Dendritic cell treated with granulocyte-macrophage colony-stimulating factor and Interleukin-4, amounts not matched to agents 40 ng/mL and 50 ng/mL, for 4 days (primary cell): ENCODE measurements around the gene ERLIN1.
"Not testable (repeated sequence)": the region's sequence is repeated elsewhere in the genome, so short reads cannot be mapped to it uniquely, and the experiment has no call there.

Experiments
- H3K27ac Mint-ChIP-seq: one replicate; pipeline ENCODE4 v1.8.0; 2022; ENCODE audit warnings: mild to moderate bottlenecking, mixed read lengths
- H3K27me3 Mint-ChIP-seq: one replicate; pipeline ENCODE4 v1.8.0; 2022; ENCODE audit warnings: mild to moderate bottlenecking, mixed read lengths
- H3K36me3 Mint-ChIP-seq: one replicate; pipeline ENCODE4 v1.8.0; 2022; ENCODE audit warnings: low read depth, mixed read lengths
- H3K4me1 Mint-ChIP-seq: one replicate; pipeline ENCODE4 v1.8.0; 2022; ENCODE audit warnings: low read depth, mixed read lengths
- H3K4me3 Mint-ChIP-seq: one replicate; pipeline ENCODE4 v1.8.0; 2022; ENCODE audit warnings: mild to moderate bottlenecking, moderate library complexity, mixed read lengths
- H3K9me3 Mint-ChIP-seq: one replicate; pipeline ENCODE4 v1.8.0; 2022; ENCODE audit warnings: mixed read lengths
- intact Hi-C: fragments of 100-400 bp; cut with micrococcal nuclease; formaldehyde crosslinking; loops from one replicate; pipeline ENCODE4 v1.15.0; 2022

The ERLIN1 gene

DNA sequence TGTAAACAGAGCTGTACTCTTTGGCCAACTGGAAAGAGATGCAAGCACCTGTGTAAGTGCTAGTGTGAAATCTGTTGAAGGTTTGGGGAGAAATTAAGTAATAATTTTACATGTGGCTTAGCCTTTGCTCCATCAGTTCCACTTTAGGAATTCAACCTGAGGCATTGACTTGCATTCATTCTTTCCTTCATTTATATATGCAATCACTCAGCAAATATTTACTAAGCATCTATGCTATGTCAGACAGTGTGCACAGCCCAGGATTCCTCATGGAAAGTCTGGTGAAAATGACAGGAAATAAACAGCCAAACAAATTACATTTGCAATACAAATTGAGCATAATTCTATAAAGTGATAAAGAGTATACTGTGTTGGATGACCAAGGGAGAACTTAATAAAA, 50.3 kb downstream of the ERLIN1 start:
- Mint-ChIP-seq H3K9me3 (peaks cover 5% of the 10 kb centered on the region), H3K36me3 (no peaks in the 10 kb centered on the region), H3K27ac (no peak overlapping the region), H3K27me3 (peaks cover 1% of the 10 kb centered on the region), H3K4me1 (no peaks in the 10 kb centered on the region), H3K4me3 (no peak overlapping the region)
- intact Hi-C loops: no loop called here

DNA sequence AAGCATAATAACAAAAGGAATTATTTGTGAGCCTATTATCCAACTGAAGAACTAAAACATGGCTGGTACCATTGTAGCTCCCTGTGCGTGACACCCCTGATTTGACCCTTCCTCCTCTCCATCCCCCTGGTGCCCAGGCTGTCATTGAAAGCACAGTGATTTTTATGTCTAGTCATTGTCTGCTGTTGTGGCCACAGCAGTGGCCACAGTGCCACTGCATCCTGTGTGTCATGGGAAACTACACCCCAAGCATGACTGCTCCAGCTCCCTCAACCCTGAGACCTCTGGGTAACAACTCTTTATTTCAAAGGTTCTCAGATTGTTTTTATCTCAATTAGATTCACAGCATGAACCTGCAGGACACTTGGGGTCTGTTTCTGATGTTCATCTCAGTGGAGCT, 52.0 kb downstream of the ERLIN1 start:
- peaks cover 10% of the 10 kb centered on the region for H3K27me3 Mint-ChIP-seq
- H3K4me1 Mint-ChIP-seq: no peaks in the 10 kb centered on the region
- peaks cover 5% of the 10 kb centered on the region for H3K9me3 Mint-ChIP-seq
- H3K27ac Mint-ChIP-seq: no peak overlapping the region
- no peaks in the 10 kb centered on the region for H3K36me3 Mint-ChIP-seq
- no peak overlapping the region for H3K4me3 Mint-ChIP-seq
- intact Hi-C loops: no loop called here

DNA sequence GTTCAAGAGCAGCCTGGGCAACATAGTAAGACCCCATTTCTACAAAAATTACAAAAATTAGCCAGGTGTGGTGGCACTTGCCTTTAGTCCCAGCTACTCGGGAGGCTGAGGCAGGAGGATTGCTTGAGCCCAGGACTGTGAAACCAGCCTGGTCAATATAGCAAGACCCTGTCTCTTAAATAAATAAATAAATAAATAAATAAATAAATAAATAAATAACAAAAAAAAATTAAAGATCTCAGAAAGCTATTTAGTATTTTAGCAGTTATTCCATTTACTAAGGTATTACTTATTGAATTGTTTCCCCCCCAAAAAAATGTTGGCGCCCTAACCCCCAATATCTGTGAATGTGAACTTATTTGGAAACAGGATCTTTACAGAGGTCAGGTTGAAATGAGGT, 53.4 kb downstream of the ERLIN1 start:
- H3K4me3 Mint-ChIP-seq: no peak overlapping the region

DNA sequence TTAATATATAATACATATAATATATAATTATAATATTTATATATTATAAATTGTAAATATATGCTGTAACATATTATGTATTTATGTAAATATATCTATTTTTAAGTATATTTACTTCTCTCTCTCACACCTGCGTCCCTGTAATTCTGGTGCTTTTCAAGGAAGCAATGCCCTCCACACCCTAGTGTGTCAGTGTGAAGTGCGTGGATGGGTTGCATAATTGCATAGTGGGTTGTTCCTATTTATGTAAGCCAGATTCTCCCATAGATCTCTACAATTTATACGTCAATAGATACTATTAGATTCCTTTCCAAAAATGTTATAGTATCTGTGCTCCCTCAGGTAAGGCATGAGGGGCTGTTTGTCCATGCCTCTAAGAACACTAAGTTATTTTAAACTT, 54.3 kb downstream of the ERLIN1 start:
- Mint-ChIP-seq H3K36me3 (no peaks in the 10 kb centered on the region), H3K9me3 (peaks cover 5% of the 10 kb centered on the region), H3K4me1 (no peaks in the 10 kb centered on the region), H3K27ac (no peak overlapping the region), H3K27me3 (peaks cover 14% of the 10 kb centered on the region), H3K4me3 (no peak overlapping the region)
- intact Hi-C loops: no loop called here

More for the DNA sequence above, 53.4 kb downstream of the ERLIN1 start:
- intact Hi-C loops: no loop called here
- Mint-ChIP-seq H3K27ac (no peak overlapping the region), H3K27me3 (peaks cover 14% of the 10 kb centered on the region), H3K9me3 (peaks cover 5% of the 10 kb centered on the region), H3K36me3 (no peaks in the 10 kb centered on the region), H3K4me1 (no peaks in the 10 kb centered on the region)

DNA sequence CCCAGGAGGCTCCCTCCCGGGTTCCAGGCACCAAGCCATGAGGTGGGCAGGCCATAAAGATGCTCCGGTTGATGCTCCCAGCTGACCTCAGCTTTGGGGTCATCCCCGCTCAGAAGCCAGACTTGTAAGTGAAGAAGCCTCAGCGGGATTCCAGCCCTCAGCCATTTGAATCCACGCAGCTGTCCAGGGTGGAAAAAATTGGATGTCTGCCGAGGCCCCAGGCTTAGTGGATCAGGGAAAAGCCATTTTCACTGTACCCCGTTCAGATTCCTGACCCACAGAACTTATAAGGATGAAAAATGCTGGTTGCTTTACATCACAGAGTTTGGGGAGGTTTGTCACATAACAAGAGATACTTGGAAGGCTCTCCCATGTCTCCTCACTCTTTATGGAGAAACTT, 55.0 kb downstream of the ERLIN1 start:
- Mint-ChIP-seq H3K27me3 (peaks cover 14% of the 10 kb centered on the region), H3K4me3 (no peak overlapping the region), H3K9me3 (peaks cover 5% of the 10 kb centered on the region), H3K36me3 (no peaks in the 10 kb centered on the region), H3K4me1 (no peaks in the 10 kb centered on the region), H3K27ac (no peak overlapping the region)
- intact Hi-C loops: no loop called here

DNA sequence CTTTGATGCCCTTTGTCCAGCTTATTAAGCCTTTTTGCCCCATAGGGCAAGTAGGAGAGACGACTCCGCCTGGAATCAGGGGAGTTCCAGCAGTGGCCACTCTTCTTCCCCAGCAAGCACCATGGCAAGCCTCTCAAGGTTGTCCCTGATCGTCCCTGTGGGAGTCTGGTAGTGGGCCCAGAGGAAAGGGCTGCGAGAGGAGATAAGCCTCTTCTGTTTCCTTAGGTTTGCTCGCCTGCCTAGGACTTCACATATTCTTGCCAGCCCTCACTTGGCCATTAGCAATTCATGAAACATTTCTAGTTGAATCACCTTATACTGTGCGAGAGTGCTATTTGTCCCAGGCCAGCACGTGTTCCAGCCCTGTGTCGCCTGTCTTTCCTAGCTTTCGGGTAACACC, 56.4 kb downstream of the ERLIN1 start:
- no peak overlapping the region for H3K4me3 Mint-ChIP-seq
- H3K4me1 Mint-ChIP-seq: no peaks in the 10 kb centered on the region
- intact Hi-C loops: no loop called here
- H3K36me3 Mint-ChIP-seq: no peaks in the 10 kb centered on the region
- no peak overlapping the region for H3K27ac Mint-ChIP-seq
- peaks cover 5% of the 10 kb centered on the region for H3K9me3 Mint-ChIP-seq
- peaks cover 13% of the 10 kb centered on the region for H3K27me3 Mint-ChIP-seq

DNA sequence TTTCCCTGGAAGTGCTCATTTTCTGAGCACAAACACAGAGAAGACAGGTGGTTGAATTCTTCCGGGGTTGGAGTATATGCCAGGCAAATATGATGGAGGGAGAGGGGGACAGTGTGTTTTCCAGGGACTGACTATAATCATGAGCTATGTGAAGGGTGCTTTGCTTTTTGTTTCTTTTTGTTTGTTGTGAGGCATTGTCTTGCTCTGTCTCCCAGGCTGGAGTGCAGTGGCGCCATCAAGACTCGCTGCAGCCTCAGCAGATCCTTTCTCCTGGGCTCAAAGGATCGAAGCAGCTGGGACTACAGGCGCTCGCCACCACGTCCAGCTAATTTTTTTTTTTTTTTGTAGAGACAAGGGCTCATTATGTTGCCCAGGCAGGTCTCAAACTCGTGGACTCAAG, 56.9 kb downstream of the ERLIN1 start:
- no peaks in the 10 kb centered on the region for H3K36me3 Mint-ChIP-seq
- peaks cover 3% of the 10 kb centered on the region for H3K9me3 Mint-ChIP-seq
- intact Hi-C loops: no loop called here
- H3K4me1 Mint-ChIP-seq: no peaks in the 10 kb centered on the region
- no peak overlapping the region for H3K27ac Mint-ChIP-seq
- no peak overlapping the region for H3K4me3 Mint-ChIP-seq
- H3K27me3 Mint-ChIP-seq: peaks cover 13% of the 10 kb centered on the region

DNA sequence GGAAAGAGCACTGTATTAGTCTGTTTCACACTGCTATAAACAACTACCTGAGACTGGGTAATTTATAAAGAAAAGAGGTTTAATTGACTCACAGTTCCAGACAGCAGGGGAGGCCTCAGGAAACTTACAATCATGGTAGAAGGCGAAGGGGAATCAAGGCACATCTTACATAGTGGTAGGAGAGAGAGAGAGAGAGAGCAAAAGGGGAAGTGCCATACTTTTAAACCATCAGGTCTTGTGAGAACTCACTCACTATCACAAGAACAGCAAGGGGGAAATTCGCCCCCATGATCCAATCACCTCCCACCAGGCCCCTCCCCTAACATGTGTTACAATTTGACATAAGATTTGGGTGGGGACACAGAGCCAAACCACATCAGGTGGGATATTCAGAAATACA, 60.5 kb downstream of the ERLIN1 start:
- H3K9me3 Mint-ChIP-seq, intact Hi-C loops, H3K27ac Mint-ChIP-seq, H3K36me3 Mint-ChIP-seq, H3K4me3 Mint-ChIP-seq, H3K4me1 Mint-ChIP-seq: not testable (repeated sequence)
- peaks cover 16% of the 10 kb centered on the region for H3K27me3 Mint-ChIP-seq

DNA sequence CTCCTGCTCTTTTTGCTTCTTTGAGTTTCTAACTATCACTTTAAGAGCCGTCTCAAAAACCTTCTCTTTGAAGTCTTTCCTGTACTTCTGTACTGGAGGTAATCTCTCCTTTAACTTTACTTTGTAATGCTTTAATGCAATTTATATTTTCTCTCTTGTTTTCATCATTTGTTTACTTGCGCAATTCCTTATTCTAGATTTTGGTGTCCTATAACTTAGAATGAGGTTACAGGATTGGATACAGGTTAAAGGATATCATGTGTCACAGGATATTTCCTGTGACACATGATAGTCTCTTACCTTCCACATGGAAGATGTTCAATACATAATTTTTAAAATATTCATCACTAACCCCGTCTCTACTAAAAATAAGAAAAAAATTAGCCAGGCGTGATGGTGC, 61.7 kb downstream of the ERLIN1 start:
- Mint-ChIP-seq H3K27ac (no peak overlapping the region), H3K36me3 (no peaks in the 10 kb centered on the region), H3K9me3 (no peaks in the 10 kb centered on the region), H3K27me3 (peaks cover 12% of the 10 kb centered on the region), H3K4me3 (no peak overlapping the region), H3K4me1 (no peaks in the 10 kb centered on the region)
- intact Hi-C loops: no loop called here

DNA sequence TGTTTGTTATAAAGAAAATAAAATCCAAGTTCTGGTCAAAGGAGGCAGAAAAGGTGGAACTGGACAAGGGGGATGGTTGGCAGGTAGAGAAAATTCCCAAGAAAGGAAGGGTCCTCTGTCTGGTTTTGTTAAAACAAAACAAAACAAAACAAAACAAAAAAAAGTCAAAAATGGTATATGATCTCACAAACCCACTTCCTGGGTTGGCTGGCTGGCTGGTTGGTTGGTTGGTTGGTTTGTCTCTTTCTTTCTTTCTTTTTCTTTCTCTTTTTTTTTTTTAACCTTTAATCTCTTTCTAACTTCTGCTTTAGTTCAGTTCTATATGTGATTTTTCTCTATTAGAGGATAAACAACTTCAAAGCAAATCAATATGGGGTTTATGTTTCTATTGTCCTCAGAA, 63.0 kb downstream of the ERLIN1 start:
- no peaks in the 10 kb centered on the region for H3K36me3 Mint-ChIP-seq
- no peaks in the 10 kb centered on the region for H3K4me1 Mint-ChIP-seq
- intact Hi-C loops: no loop called here
- no peak overlapping the region for H3K4me3 Mint-ChIP-seq
- H3K27ac Mint-ChIP-seq: no peak overlapping the region
- H3K9me3 Mint-ChIP-seq: no peaks in the 10 kb centered on the region
- peaks cover 5% of the 10 kb centered on the region for H3K27me3 Mint-ChIP-seq

DNA sequence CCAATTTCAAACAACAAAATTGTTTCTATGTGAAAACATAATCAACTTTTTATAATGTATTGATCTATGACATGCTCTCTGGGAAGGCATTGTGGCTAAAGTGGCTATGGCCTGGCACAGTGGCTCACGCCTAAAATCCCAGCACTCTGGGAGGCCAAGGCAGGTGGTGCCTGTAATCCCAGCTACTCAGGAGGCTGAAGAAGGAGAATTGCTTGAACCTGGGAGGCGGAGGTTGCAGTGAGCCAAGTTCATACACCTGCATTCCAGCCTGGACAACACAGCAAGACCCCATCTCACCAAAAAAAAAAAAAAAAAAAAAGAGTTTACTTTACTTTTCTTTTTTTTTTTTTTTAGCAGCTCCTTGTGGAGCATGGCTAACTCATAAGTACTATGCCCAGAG, 65.3 kb downstream of the ERLIN1 start:
- H3K27me3 Mint-ChIP-seq: peaks cover 9% of the 10 kb centered on the region
- no peaks in the 10 kb centered on the region for H3K9me3 Mint-ChIP-seq
- no peak overlapping the region for H3K4me3 Mint-ChIP-seq
- H3K36me3 Mint-ChIP-seq: no peaks in the 10 kb centered on the region
- no peak overlapping the region for H3K27ac Mint-ChIP-seq
- intact Hi-C loops: no loop called here
- no peaks in the 10 kb centered on the region for H3K4me1 Mint-ChIP-seq

DNA sequence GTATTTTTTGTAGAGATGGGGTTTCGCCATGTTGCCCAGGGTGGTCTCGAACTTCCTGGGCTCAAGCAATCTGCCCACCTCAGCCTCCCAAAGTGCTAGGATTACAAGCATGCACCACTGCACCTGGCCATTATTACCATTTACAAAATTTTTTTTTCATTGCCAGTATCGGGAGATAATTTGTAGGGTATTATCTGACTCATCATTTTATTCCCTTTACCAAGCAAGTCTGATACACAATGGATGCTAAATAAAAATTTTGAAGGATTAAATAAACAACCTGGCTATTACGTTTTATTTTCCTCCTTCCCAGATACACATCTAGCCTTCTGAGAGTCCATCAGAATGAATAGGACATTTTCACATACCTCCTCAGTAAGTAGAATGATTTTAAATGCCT, 66.1 kb downstream of the ERLIN1 start:
- Mint-ChIP-seq H3K9me3 (no peaks in the 10 kb centered on the region), H3K36me3 (no peaks in the 10 kb centered on the region), H3K4me1 (no peaks in the 10 kb centered on the region), H3K27me3 (peaks cover 11% of the 10 kb centered on the region), H3K4me3 (no peak overlapping the region), H3K27ac (no peak overlapping the region)
- intact Hi-C loops: no loop called here

DNA sequence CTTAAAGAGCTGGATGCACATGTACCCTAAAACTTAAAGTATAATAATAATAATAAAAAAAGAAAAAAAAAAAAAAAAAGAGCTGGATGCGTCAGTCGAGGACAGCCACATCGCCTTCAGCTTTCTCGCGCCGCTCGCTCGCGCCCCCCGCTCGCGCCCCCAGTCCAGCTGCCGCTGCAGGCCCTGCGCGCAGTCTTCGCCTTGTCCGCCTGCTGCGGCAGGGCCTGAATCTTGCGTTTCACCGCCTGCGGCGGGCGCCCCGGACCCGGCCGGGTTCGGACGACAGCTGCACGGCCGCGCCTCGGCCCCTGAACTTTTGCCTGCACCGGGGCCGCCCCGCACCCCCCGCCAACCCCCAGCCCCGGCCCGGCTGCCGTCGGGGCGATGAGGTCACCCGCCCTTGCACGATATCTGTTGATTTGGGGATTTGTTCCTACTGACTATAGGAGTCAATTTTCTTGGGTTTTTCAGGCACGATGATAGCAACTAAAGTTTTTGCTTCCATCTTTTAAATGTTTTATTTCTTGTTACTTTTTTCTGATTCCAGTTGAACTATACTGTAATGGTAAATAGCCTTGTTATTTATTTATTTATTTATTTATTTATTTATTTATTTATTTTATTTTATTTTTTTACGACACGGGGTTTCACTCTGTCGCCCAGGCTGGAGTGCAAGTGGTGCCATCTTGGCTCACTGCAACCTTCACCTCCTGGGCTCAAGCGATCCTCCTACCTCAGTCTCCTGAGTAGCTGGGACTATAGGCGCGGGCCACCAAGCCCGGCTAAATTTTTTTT, 70.7 kb downstream of the ERLIN1 start:
- no peaks in the 10 kb centered on the region for H3K36me3 Mint-ChIP-seq
- no peaks in the 10 kb centered on the region for H3K9me3 Mint-ChIP-seq
- no peak overlapping the region for H3K27ac Mint-ChIP-seq
- H3K4me3 Mint-ChIP-seq: no peak overlapping the region
- intact Hi-C loops: no loop called here
- H3K27me3 Mint-ChIP-seq: peaks cover 21% of the 10 kb centered on the region
- H3K4me1 Mint-ChIP-seq: no peaks in the 10 kb centered on the region

DNA sequence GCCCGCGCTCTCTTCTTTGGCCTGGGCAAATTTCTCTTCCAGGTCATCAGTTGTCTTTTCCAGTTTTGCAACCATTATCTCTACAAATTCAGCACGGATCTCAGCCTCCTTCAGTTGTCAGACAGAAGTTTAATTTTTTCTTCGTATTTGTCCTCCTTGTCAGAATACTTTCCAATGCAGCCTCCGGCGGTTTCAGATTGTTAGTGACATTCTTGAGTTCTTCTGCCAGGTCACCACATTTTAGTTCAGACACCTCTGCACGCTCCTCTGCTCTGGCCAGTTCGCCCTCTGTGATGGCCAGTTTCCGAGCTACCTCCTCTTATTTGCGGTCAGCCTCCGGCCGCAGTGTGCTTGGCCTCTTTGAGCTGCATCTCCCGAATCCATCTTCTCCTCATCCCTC, 71.4 kb downstream of the ERLIN1 start:
- H3K9me3 Mint-ChIP-seq: no peaks in the 10 kb centered on the region
- no peak overlapping the region for H3K27ac Mint-ChIP-seq
- H3K4me3 Mint-ChIP-seq: no peak overlapping the region
- H3K27me3 Mint-ChIP-seq: peaks cover 21% of the 10 kb centered on the region
- no peaks in the 10 kb centered on the region for H3K36me3 Mint-ChIP-seq
- H3K4me1 Mint-ChIP-seq: no peaks in the 10 kb centered on the region
- intact Hi-C loops: no loop called here

DNA sequence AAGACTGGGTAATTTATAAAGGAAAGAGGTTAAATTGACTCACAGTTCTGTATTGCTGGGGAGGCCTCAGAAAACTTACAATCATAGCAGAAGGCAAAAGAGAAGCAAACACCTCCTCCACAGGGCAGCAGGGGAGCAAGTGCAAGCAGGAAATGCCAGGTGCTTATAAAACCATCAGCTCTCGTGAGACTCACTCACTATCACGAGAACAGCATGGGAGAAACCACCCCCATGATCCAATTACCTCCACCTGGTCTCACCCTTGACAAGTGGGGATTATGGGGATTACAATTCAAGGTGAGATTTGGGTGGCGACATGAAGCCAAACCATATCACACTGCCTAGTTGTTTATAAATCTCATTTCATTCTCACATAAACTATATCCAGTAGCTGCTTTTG, 76.2 kb downstream of the ERLIN1 start:
- Mint-ChIP-seq H3K9me3 (no peaks in the 10 kb centered on the region), H3K36me3 (no peaks in the 10 kb centered on the region), H3K27me3 (peaks cover 14% of the 10 kb centered on the region), H3K4me3 (no peak overlapping the region), H3K4me1 (no peaks in the 10 kb centered on the region), H3K27ac (no peak overlapping the region)
- intact Hi-C loops: no loop called here
